Stimulated activated CD4-positive, alpha-beta T cell treated with anti-CD3 and anti-CD28 coated beads, Interleukin-4, amount 100 ng/mL, for 48 hours (primary cell): ENCODE data around the gene INO80.

Experiments
- DNase-seq, 2 donors: peaks; one replicate each; pipeline ENCODE4 v3.0.0-alpha.2; 2020; ENCODE audit warnings: low read depth in 2 of 2

INO80 gene

GRCh38 chr15:41047474-41047873 is 68.6 kb downstream of the INO80 start:
- no peak for DNase-seq

- no peak for DNase-seq
These were observed 72.7 kb downstream of the INO80 start for GRCh38 chr15:41043276-41043951.

- no peak for DNase-seq
These were observed 73.2 kb downstream of the INO80 start for GRCh38 chr15:41042851-41043250.

GRCh38 chr15:41039121-41039520 is 77.0 kb downstream of the INO80 start:
- no peak for DNase-seq

GRCh38 chr15:41032079-41032328 is 84.1 kb downstream of the INO80 start:
- DNase-seq, result no peak

- no peak for DNase-seq
These were observed 84.6 kb downstream of the INO80 start for GRCh38 chr15:41031232-41032078.

- DNase-seq, result no peak
These were observed 87.2 kb downstream of the INO80 start for GRCh38 chr15:41028853-41029252.

- DNase-seq, result no peak
These were observed 90.7 kb downstream of the INO80 start for GRCh38 chr15:41025393-41025792.

GRCh38 chr15:41024885-41025284 is 91.2 kb downstream of the INO80 start:
- DNase-seq, result no peak

GRCh38 chr15:41024131-41024530 is 91.9 kb downstream of the INO80 start:
- no peak for DNase-seq

- no peak for DNase-seq
These were observed 93.5 kb downstream of the INO80 start for GRCh38 chr15:41022487-41023090.

- DNase-seq, result no peak
These were observed 95.3 kb downstream of the INO80 start for GRCh38 chr15:41020829-41021228.

- DNase-seq, result no peak
These were observed 95.8 kb downstream of the INO80 start for GRCh38 chr15:41020311-41020710.

- DNase-seq, result no peak
These were observed 96.9 kb downstream of the INO80 start for GRCh38 chr15:41019174-41019573.

- no peak for DNase-seq
These were observed 97.5 kb downstream of the INO80 start for GRCh38 chr15:41018534-41018933.

- no peak for DNase-seq
These were observed 98.9 kb downstream of the INO80 start for GRCh38 chr15:41017066-41017735.

- DNase-seq, result no peak
These were observed 102.2 kb downstream of the INO80 start for GRCh38 chr15:41013691-41014414.

- DNase-seq, result no peak
These were observed 104.8 kb downstream of the INO80 start for GRCh38 chr15:41011055-41011815.

GRCh38 chr15:41010345-41010744 is 105.7 kb downstream of the INO80 start:
- no peak for DNase-seq

- no peak for DNase-seq
These were observed 109.6 kb downstream of the INO80 start for GRCh38 chr15:41006479-41006878.

- DNase-seq, result no peak
These were observed 111.6 kb downstream of the INO80 start for GRCh38 chr15:41004490-41004889.
